ENCODE measurements around the gene TUBB4B.

Gene TUBB4B

DNA sequence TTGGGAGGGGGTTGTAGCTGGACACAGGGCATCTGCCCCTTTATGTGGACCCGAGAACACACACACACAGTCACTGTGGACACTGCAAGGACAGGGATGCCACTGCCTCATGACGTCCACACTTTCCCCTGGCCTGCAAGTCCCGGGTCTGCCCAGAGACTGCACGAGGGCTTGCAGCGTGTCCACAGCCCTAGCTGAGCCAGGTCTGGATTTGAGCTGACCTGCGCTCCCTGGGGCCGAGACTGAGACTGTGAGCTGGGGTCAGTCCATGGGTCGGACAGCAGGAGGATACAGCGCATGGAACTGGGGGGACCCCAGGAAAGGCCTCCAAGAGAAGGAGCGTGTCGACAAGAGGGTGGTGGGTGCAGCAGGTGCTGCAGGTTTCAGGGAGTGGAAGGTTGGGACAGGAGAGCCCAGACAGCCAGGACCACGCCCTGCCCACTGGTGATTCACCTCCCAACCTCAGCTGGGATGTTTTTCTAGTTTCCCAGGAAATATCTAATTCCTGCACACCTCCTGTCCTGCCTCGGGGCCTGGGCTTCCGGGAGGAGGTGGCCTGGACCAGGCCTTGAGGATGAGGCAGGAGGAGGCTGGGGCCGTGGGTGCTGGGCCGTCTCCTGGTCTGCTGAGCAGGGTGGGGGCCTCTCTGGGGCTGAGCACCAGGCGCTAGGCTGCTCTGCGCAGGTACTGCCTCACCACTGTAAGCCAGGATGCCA is 14.6 kb upstream of the TUBB4B start:
- no peak for DNase-seq

DNA sequence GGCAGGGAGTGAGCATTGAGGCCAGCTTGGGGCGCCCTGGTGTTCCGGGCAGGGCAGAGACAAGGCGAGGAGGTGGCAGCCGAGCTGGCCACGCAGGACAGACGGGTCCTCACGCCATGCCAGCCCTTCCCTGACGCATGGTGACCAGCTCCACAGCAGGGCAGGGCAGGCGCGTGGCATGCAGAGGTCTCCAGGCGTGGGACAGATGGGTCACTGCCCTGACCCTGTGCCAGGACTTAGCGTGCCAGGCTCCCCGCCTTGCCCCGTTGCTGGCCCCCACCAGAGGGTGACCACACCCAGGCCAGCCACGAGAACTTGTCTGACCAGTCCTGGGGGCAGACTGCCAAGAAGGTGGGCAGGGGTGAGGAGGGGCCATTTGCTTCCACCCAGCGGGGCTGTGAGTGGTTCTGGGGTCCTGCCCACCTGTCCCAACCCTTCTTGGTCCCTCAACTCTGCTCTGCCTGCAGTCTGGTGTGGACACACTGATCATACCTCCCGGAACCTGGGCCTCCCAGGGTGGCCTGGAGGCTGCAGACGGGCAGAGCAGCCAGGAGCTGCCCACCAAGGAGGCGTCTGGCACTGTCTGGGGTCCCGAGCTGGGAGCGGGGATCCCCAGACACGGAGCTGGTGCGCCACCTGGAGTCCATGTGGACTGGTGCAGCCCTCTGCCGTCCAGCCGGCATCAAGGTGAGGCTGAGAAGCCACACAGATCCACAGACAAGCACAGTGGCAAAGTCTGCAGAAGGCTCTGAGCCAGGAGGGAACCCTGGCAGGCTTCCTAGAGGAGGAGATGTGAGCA is 13.8 kb upstream of the TUBB4B start, which contains the start of gene RNF224:
TSS of gene RNF224 (plus strand) at position 449 of the 799 bp plus-strand sequence. CDS start 834 bp downstream, outside the sequence.
- peak; percentile 73 to 87 (median 80) for DNase-seq

DNA sequence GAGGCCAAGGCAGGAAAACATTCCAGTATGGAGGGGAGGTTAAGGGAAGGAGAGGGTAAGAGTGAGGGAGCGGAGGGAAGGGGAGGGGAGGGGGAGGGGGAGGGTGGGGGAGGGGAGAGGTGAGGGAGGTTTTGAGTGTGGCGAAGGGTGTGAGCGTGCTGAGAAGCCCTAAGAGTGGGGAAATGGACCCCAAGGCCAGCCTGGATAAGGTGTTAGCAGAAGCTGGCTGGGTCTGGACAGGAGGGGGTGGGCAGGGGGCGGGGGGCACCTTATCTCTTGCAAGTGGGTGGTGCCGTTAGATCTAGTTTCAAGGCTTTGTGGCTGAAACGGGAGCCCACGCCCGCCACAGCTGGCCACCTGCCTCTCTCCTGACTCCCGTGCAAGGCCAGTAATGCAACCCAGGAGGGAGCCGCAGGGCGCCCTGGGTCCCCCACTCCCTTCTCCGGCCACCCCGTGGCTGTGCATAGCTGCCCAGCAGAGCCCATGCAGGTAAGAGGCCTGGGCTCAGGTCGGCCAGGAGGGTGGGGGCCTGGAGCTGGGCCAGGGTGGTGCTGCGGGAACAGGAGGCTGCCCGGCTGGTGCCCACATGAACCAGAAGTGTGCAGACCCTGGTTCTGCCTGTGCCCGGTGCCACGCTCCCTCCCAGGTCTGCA is 13.1 kb upstream of the TUBB4B start:
- no peak for DNase-seq

DNA sequence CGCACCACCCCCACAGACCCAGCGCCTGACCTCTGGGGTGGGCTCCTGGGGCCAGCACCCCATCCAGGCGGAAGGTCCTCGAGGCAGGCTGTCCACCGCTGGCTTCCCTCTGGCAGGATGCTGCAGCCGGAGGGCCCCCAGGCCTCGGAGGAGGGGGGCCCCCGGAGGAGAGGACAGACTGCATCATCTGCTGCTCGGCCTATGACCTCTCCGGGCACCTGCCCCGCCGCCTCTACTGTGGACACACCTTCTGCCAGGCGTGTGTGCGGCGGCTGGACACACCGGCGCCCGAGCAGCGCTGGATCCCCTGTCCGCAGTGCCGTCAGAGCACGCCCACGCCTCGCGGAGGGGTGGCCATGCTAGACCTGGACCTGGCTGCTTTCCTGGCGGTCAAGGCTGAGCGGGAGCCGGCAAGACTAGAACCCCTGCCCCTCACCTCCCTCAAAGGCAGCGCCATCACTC is 12.6 kb upstream of the TUBB4B start:
- DNase-seq: no peak

DNA sequence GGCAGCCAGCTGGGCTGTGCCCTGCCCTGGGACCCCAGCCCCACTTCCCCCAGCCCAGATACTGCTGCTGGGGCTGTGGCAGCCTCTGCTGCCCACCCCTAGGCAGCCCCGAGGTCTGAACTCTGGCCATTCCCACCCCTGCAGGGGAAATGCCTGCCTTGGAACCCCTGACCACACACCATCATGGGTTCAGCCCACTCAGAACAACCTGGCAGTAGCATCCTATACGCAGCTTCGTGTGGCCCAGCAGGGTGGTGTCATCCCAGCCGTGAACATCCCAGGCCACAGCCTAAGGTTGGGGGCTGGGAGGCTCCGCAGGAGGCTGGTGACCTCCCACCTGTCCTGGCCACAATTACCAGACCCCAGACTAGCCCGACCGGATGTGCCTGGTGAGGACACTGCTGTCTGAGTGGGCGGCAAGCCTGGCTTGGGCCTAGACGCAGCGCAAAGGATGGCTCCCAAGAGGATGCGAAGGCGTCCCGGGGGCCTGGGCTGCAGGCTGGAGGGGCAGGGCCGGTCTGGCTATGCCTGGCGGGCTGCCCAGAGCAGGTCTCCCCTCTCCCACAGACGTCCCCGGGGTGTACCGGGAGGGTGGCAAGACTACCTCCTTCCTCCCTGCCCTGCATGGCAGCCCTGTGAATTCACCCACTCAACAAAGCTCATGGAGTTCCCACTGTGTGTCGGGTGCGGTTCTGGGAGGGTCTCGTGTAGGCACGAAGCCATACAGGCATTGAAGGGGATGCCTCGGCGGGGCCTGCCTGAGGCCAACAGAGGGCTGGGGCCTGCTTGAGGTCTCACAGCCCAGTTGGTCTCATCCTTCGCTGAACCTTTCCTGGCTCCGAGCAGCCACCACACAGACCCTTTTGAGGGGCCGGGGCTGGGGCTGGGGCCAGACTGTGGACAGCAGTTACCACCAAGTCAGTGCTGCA is 11.9 kb upstream of the TUBB4B start:
- no peak for DNase-seq

DNA sequence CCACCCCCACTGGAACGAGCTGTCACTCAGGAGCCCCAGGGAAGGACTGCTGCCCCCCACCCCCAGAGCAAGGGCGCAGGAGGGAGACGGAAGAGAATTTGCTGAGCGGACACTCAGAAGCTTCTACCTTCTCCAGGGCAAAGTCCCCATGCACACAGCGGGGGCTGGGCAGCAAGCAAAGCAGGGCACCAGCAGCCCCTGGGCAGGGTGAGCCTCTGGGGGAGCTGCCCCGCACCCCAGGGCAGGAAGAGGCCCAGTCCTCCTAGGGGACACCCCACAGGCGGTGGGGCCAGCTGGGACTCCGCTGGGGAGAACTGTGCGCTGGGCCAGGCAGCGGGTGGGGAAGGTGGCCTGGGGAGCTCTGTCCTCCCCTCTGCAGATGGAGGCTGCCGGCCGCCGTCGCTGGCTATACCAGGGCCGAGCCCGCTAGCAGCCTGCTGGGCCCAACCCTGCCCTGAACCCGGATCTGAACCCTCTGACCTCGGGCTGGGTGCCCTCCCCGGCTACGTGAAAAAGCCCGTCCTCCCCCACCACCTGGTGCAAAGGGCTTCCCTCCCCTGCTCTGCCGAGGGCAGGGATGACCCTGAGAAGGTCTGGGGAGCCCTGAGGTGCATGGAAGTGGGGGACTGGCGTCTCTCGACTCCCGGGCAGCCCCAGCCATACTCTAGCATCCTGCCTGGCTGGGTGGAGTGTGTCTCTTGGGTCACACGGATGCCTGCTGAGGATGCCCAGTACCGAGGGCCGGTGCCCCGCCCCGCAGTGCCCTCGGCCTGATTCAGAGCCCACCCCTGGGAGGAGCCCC is 11.0 kb upstream of the TUBB4B start:
- DNase-seq: no peak

DNA sequence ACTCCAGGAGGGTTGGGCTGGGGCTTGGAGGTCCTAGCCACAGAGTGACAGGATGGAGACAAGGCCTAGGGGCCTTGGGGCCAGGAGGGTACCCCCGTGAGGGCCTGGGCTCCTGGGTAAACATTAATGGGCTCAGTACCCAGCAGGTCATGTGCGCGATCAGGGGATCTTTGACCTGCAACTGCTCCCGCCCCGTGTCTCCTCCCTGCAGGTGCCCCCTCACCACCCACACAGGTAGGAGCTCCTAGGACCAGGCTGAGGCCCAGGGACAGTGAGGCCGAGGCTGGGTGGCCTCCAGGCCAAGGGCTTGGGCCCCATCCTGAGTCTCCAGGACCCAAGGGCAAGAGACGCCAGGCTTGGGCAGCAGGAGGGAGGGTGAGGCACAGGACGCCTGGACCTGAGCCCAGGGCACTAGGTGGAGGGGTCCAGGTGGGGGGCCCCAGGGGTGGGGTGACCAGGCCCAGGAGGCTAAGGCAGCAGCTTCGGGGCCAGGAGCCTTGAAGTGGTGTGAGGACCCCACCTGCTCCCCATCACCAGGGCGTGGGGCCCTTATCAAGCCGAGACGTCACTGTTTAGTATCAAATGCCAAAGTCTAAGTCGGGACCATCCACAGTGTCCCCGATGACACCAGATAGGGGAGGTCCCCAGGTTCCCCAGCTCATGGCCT is 10.2 kb upstream of the TUBB4B start, which contains the start of gene SLC34A3:
TSS of gene SLC34A3 (plus strand) at position 197 of the 667 bp plus-strand sequence. CDS start 802 bp downstream, outside the sequence.
- DNase-seq: no peak

DNA sequence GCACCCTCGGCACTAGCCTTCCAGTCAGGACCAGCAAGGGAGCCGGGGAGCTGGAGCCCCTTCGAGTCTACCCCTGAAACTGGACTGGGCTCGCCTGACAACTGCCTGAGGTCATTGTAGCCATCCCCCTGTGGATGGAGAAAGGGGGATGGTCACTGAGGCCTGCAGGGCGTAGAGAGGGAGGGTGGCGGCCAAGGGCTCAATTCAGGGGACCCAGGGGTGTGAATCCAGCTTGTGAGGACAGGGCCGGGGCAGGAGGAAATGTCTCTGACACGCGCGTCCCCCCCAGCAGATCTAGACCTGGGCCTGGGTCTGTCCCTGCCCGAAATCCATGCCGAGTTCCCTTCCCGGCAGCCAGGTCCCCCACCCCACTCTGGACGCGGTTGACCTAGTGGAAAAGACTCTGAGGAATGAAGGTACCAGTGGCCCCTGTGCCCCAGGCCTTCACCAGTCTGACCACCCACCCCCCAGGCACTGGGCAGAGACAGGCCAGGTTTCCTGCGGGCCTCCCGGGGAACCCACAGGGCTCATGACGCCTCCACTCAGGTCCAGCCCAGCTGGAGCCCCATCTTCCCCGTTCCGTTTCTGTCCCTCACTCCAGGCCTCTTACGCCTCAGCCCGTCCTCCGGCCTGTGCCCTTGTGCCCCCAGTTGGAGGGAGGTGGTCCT is 9.6 kb upstream of the TUBB4B start:
- no peak for DNase-seq

DNA sequence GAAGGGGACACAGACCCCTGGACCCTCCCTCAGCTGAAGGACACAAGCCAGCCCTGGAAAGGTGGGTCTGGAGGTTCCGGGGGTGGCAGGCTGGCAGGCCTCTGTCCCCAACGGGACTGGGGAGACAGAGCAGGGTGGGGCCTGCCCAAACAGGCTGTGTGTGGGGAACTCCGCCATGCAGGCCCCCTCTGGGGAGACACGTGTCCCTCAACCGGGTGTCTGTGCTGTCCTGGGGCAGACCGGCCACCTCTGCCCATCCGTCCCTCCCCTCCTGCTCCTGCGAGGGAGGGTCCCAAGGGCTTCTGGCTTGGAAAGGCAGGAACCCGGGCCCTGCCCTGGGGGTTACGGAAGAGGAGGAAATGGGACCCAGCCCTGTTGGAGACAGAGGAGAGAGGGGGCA is 9.0 kb upstream of the TUBB4B start:
- DNase-seq: no peak

DNA sequence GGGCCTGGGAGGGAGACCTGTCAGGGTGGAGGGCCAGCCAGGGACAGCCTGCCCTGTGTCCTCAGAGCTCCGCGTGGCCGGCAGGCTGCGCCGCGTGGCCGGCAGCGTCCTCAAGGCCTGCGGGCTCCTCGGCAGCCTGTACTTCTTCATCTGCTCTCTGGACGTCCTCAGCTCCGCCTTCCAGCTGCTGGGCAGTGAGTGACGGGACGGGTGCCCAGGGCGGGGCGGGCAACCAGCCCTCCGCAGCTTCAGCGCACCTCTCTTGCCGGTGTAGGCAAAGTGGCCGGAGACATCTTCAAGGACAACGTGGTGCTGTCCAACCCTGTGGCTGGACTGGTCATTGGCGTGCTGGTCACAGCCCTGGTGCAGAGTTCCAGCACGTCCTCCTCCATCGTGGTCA is 8.6 kb upstream of the TUBB4B start:
- DNase-seq: no peak

DNA sequence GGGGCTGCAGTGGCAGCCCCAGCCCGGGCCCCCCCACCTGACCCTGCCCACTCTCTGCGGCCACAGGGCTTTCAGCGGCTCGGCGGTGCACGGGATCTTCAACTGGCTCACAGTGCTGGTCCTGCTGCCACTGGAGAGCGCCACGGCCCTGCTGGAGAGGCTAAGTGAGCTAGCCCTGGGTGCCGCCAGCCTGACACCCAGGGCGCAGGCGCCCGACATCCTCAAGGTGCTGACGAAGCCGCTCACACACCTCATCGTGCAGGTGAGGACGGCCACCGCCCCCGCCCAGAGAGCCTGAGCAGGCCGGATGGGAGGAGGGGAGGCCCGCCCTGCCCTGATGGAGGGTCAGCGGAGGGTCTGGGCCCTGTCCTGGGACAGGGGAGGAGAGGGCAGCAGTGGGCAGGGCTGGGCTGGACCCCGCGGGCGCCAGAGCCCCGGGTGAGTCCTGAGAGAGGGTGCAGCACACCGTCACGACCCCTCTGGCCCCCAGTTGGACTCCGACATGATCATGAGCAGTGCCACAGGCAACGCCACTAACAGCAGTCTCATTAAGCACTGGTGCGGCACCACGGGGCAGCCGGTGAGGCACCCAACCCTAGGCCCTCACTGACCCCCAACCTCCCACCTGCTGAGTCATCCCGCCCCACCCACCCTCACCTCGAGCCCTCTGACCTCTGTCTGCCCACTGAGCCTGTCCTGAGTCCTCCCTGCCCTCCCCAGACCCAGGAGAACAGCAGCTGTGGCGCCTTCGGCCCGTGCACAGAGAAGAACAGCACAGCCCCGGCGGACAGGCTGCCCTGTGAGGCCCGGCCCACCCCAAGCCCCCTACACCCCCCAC is 7.7 kb upstream of the TUBB4B start:
- no peak for DNase-seq

DNA sequence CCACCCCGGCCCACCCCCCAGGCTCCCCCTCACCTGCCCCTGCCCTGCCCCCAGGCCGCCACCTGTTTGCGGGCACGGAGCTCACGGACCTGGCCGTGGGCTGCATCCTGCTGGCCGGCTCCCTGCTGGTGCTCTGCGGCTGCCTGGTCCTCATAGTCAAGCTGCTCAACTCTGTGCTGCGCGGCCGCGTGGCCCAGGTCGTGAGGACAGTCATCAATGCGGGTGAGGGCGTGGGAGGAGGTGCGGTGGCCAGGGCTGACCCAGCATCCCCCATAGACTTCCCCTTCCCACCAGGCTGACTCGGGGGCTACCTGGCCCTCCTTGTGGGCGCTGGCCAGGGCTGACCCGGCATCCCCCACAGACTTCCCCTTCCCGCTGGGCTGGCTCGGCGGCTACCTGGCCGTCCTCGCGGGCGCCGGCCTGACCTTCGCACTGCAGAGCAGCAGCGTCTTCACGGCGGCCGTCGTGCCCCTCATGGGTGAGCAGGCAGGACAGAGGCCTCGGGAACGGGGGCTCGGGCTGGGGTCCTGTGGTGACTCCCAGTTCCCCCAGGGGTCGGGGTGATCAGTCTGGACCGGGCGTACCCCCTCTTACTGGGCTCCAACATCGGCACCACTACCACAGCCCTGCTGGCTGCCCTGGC is 6.9 kb upstream of the TUBB4B start:
- DNase-seq: no peak

DNA sequence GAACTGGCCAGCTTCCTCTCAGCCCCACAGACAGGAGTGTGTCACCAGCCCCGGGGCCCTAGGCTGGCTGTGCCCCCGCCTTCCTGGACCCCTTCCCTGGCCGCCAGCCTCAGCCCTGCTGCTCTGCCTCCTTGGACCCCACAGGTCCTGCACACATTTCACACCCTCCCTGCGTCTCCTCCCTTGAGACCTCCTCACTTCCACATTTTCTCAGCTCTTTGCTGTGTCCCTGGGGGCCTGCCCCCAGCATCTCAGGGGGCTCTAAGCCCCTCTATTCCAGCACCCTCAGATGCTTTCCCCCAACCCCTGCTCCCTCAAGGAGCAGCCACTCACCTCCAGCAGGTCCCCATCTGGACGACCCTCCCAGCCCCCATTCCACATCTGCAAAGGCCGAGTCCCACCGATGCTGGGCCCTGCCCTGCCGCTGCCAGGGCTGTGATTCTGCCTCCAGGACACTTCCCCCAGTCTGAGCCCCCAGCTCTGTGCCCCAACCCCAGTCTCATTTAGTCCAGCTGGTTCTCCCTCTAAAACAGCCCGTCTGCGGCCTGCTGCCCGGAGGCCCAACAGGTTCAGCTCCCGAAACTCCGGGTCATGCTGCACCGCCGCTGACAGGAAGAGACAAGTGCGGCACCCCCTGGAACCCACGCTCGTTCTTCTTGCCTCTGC is 6.2 kb upstream of the TUBB4B start:
- no peak for DNase-seq

DNA sequence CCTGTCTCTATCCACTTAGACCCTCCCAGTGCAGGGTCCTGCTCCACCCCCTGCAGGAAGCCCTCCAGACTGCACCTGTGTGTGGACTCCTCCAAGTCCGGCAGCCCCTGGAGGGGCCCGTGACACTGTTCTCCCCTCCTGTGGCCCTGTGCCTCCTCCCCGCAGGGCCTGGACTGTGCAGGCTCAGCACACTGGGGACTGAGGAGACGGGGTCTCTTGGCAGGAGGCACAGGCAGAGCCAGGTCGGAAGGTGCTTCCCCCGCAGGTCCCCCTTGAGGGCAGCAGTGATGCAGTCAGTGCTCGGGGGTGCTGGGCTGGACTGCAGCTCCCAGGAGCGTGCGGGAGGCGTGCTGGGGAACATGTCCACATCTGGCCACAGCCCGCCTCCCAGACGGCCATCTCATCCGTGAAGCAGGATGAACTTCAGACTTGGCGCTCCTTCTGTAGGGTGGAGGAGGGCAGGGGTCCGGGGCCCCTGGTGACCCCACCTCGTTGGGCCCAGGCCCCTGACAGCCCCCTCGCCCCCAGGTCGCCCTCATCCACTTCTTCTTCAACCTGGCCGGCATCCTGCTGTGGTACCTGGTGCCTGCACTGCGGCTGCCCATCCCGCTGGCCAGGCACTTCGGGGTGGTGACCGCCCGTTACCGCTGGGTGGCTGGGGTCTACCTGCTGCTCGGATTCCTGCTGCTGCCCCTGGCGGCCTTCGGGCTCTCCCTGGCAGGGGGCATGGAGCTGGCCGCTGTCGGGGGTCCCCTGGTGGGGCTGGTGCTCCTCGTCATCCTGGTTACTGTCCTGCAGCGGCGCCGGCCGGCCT is 5.5 kb upstream of the TUBB4B start:
- DNase-seq: no peak

DNA sequence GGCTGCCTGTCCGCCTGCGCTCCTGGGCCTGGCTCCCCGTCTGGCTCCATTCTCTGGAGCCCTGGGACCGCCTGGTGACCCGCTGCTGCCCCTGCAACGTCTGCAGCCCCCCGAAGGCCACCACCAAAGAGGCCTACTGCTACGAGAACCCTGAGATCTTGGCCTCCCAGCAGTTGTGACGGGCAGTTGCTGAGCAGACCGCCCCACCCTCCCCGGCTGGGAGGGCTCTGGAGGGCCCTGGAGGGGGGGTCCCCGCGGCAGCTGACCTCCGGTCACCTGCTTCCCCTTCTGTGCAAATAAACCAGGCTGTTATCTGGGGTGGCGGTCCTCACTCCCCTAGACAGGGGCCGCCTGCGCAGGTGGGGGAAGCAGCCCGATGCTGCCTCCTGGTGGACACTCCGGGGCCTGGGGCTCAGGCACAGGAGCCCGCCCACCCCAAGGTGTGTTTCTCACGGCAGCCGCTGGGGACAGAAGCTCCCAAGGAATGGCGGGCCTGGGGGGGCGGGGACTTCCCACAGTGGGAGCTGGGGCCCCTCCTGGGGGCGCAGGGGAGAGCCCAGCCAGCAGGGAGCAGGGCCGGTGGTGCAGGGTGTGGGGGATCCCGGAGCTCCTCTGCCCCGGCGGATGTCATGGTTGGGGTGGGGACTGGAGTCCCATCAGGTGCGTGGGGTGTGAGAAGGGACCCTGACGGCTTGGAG is 4.7 kb upstream of the TUBB4B start:
- peak; percentile 89 to 94 (median 90) for DNase-seq

DNA sequence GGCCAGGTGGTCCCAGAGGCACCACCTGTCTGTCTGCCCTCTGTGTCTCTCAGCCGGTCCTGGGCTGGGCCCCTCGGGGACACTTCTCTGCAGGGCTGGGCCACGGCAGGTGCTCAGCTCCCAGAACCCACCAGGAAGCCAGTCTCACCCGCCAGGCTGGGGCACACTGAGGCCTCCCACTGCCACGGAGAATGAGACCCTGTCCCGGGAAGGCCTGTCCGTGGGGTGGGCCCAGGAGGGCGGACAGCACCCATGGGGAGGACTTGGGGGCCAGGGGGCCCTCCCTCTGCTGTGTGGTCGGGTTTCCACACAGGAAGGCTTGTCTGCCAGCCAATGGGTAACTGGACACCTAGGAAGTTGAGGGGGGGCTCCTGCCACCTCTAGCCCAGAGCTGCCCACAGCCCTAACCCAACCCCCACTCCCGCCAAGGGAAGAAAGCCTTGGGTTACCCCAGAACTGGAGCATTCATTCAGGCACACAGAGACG is 4.1 kb upstream of the TUBB4B start:
- DNase-seq: no peak

Measured in suppressor macrophage (primary cell).